ENCODE results near the gene WNT7B. TPM values are rescaled to one million over a fixed set of nuclear protein-coding genes. Genes with fewer than 3 reads are reported as not detected.

Gene WNT7B
- total and polyA plus RNA-seq, 2 of the 8 experiments (the other 6 are each of a cell fraction or from before 2014, with no cell fraction given) = 0.14 to 0.24 TPM

DNA sequence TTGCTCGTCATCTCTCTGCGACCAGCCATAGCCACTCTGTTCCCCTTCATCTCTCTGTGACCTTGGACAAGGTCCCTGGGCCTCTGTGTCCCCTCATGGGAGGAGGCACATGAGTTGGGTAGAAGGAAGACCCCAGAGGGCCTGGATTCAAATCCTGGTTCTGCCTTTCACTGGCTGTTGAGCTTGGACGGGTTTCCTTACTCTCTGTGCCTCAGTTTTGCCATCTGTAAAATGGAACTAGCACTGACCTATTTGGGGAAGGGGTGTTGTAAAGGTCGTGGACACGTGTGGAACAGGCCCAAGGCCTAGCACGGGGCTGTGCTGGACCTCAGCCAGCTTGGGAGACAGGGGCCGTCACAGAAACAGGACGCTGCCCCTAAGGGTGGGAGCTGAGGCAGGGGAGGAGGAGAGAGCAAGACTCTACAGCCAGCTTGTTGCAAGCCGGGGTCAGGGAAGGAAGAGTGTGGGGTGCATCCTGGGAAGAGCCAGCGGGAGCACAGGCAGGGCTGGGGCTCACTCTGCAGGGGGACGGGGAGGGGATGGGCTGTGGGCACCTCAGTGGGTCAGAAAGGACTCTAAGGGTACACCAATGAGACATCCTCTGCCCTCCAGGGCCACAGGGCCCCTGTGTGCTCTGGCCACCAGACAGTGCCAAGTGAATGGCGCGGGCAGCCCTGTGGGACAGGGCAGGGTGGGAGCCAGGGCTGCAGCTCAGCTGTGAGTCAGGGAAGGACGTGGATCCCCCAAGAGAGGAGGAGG, 59.1 kb downstream of the WNT7B start:
- H3K9ac ChIP-seq (replicated peaks in 1 of 4; ENCODE audit: extremely low read depth in 1 of 4, low read depth in 3 of 4, low read length in 3 of 4) = no peak overlapping the region
- H3K79me1 ChIP-seq (ENCODE audit: low read depth, low read length) = no peaks in the 10 kb centered on the region
- H3K4me1 ChIP-seq (replicated peaks in 1 of 4; ENCODE audit: control insufficient read depth in 3 of 4, insufficient read depth in 4 of 4, low read length in 3 of 4) = no peaks in the 10 kb centered on the region; a peak in 1 of 7 replicates
- H2BK120ac ChIP-seq (replicated peaks; ENCODE audit: low read depth, low read length) = no peak overlapping the region
- H2BK5ac ChIP-seq (ENCODE audit: low read depth, low read length) = no peak overlapping the region
- H4K8ac ChIP-seq (ENCODE audit: extremely low read depth, insufficient read depth, low read length) = peak overlapping the region; percentile 14; the same call in 1 of the 2 replicates
- H3K36me3 ChIP-seq (ENCODE audit: control insufficient read depth in 2 of 4, insufficient read depth in 4 of 4, low read length in 3 of 4) = no peaks in the 10 kb centered on the region
- H3K79me2 ChIP-seq (ENCODE audit: control insufficient read depth in 1 of 2, insufficient read depth in 2 of 2, low read length in 2 of 2) = no peaks in the 10 kb centered on the region
- no peak overlapping the region for H4K5ac ChIP-seq (ENCODE audit: insufficient read length, low read depth, low read length)
- FAIRE-seq (no peak), DNase-seq (ENCODE audit: low read depth in 1 of 2, low spot score in 2 of 2) (no peak)
- H3K18ac ChIP-seq (ENCODE audit: extremely low read depth, low read length) = no peak overlapping the region
- H3K56ac ChIP-seq (replicated peaks; ENCODE audit: insufficient read length, low read depth, low read length) = no peak overlapping the region
- H2AK5ac ChIP-seq (ENCODE audit: low read depth, low read length) = no peak overlapping the region
- no peak overlapping the region for H3K4ac ChIP-seq (replicated peaks; ENCODE audit: insufficient read length, low read depth, low read length)
- no peaks in the 10 kb centered on the region for H3K27me3 ChIP-seq (replicated peaks in 1 of 4; ENCODE audit: control insufficient read depth in 3 of 4, extremely low read depth in 1 of 4, insufficient read depth in 3 of 4, low read length in 3 of 4)
- H2BK20ac ChIP-seq (ENCODE audit: low read length) = no peak overlapping the region
- peak overlapping the region; percentile 39 for H4K91ac ChIP-seq (replicated peaks; ENCODE audit: insufficient read length, low read length)
- WGBS, 2 experiments (ENCODE audit: extremely low coverage in 1 of 2, insufficient coverage in 1 of 2, insufficient read length in 1 of 2, insufficient replicate concordance in 2 of 2, low coverage in 1 of 2, low lambda C conversion rate in 2 of 2, missing lambda C conversion rate in 1 of 2) = 91% methylated on average over 13 of the region's 14 CpGs; no CpG with 5 or more reads in 1 of the 2 experiments
- peaks cover 0 to 4% of the 10 kb centered on the region in 2 experiments; a peak in 1 of 4 replicates for H3K9me3 ChIP-seq (ENCODE audit: insufficient read depth in 2 of 2, low read depth in 1 of 2, low read length in 1 of 2)
- no peak overlapping the region for H3K23ac ChIP-seq (ENCODE audit: insufficient read length)
- H3K14ac ChIP-seq (ENCODE audit: insufficient read length) = no peak overlapping the region
- no peak overlapping the region for H2AFZ ChIP-seq (ENCODE audit: low read length)
- H2BK15ac ChIP-seq (ENCODE audit: low read length) = no peak overlapping the region
- no peak overlapping the region for H3K4me3 ChIP-seq (ENCODE audit: extremely low read depth in 1 of 4, insufficient read depth in 2 of 4, low read depth in 3 of 4, low read length in 4 of 4)
- H3K27ac ChIP-seq (ENCODE audit: low read depth, low read length) = no peak overlapping the region
- no peaks in the 10 kb centered on the region for H3K23me2 ChIP-seq (ENCODE audit: low read depth, low read length)
- ChIA-PET POLR2A (ENCODE audit: partially characterized antibody) (interaction anchor here (0.5 kb wide), 1 partner anchor 1973 kb away, joined by 4 read pairs; no protein-coding TSS in a partner anchor), CTCF (ENCODE audit: partially characterized antibody) (interaction anchor here (1.0 to 1.2 kb wide), 2 partner anchors 204 to 211 kb away, joined by 3 read pairs; no protein-coding TSS in a partner anchor)
- H3K4me2 ChIP-seq (ENCODE audit: insufficient read depth in 1 of 2, low read depth in 2 of 2, low read length in 2 of 2) = no peak overlapping the region
- no peak overlapping the region for H2BK12ac ChIP-seq (ENCODE audit: low read depth, low read length)
- no peaks in the 10 kb centered on the region for H4K20me1 ChIP-seq (replicated peaks in 1 of 2; ENCODE audit: control insufficient read depth in 1 of 2, insufficient read depth in 2 of 2, low read length in 2 of 2)
- TF ChIP-seq GTF2F1 (IDR thresholded peaks at IDR 0.05; ENCODE audit: borderline replicate concordance, low read depth, low read length) (no peak), SP1 (IDR thresholded peaks at IDR 0.05; ENCODE audit: low read depth, low read length) (no peak)
